Pulmonary artery endothelial cell (primary cell): ENCODE results near the gene MIOS. TPM values are rescaled to one million over a fixed set of nuclear protein-coding genes. Genes with fewer than 3 reads are reported as not detected.

Experiments
- DNase-seq: peaks from one replicate; pipeline ENCODE4 v3.0.0-alpha.2; 2011; ENCODE audit warnings: low read depth, low spot score
- total RNA-seq: library from RNA; depleted of rRNA; stranded (reverse); fragments of >200 nt; gene quantifications from 2 replicates; pipeline ENCODE4 v1.2.3, GENCODE V29; 2014

MIOS gene
- total RNA-seq, 1 donor from 2014 or later = 27.4 TPM

GRCh38 chr7:7583731-7584130, 17.0 kb downstream of the MIOS start:
- DNase-seq = no peak

GRCh38 chr7:7584653-7585052, 18.0 kb downstream of the MIOS start:
- no peak for DNase-seq

- no peak for DNase-seq
Observed at GRCh38 chr7:7585241-7585928, 18.7 kb downstream of the MIOS start.

DNA sequence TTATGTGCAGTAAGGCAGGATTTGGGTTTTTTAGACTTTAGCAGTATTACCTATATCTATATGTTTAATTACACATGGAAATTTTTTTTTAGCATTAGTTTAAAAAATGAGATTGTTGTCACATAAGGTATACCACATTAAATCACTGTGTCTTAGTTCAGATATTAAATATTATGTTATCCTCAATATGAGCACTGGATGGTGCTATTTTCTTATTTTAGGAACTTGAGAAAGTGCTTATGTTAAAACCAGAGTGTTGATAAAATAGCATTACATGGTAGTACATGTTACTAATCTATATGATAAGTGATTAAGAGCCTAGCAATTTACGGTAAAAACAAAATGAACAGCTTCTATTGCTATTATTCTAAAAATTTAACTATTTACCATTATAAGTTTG, 28.8 kb downstream of the MIOS start:
- DNase-seq = no peak

DNA sequence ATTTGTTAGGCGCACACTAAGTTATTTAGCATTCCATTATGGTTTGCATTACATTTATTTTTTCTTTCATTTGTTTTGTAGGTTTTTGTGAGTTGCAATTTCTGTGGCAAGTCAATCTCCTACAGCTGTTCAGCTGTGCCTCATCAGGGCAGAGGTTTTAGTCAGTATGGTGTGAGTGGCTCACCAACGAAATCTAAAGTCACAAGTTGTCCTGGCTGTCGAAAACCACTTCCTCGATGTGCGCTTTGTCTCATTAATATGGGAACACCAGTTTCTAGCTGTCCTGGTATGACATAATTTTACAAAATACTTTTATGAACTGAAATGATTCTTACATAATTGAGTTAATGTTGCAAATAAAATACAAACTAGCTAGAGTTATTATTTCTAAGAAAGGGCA, 29.5 kb downstream of the MIOS start:
- DNase-seq = no peak

DNA sequence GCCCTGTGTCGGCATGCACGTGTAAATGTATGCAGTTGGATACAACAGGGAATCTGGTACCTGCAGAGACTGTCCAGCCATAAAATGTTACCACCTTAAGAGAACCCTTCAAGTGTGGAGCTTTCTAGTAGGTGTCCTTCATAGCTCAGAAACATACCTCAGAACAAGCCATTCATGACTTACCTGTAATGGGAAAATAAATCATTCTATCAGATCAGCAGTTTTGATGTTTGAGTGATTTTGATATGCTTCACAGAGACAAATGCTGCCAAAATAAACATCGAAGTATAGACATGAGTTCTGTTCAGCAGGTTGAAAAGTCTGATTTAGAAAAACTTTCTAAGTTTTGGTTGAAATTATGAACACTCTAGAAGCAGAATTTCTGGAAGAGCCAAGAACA, 40.3 kb downstream of the MIOS start:
- DNase-seq = no peak

DNA sequence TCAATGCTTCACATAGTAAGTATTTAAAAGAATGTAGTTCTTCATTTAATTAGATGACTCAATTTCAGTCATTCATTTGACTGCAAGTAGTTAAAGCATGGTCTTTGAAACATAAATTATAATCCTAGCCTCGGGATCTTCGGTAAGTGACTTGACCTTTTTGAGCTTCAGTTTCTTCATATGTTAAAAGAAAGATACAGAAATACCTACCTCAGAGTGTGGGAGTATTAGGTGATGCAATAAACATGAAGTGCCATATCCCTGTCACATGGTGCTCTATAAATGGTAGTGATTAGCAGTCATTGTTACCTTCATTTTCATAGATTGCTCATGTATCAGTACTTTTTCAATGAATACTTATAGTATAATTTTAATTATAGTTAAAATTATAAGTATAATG, 42.6 kb downstream of the MIOS start:
- DNase-seq = no peak

DNA sequence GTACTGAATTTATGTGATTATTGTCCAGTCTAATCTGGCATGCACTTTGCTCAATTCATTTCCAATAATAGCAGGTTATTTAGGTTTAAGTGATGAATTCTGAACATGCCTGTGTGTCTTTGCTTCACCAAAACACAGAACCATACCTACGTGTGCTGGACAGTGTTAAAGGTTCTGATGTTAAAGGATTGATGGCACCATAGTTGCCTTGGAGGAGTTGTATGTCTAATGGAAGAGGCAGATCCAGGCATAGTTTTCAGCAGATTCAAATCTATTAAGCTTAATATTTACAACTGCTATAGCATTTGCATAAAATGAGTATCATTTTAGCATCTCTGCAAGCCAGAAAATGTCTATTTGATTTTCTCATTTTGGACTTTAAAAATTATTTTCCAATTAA, 45.8 kb downstream of the MIOS start:
- no peak for DNase-seq

DNA sequence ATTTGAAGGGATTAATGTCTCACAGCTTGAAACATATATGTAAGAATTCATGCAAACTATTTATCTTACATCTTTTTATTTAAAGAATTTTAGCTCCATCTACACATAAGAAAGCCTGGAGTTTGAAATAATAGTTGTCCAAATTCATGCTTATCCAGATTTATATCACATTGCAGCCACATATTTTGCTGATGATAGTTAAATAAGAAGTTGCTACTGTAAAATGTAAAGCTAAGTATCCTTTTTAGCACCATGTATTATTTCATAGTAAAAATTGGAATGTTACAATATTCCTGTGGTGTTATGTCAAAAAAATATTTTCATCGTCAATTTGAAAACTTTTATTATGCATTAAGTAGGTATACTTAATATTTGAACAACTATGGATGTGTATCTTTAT, 46.5 kb downstream of the MIOS start:
- DNase-seq = no peak

- DNase-seq = no peak
Observed at GRCh38 chr7:7614018-7614741, 47.5 kb downstream of the MIOS start.

GRCh38 chr7:7617550-7617949, 50.9 kb downstream of the MIOS start:
- DNase-seq = no peak

GRCh38 chr7:7618410-7618809, 51.7 kb downstream of the MIOS start:
- DNase-seq = no peak

DNA sequence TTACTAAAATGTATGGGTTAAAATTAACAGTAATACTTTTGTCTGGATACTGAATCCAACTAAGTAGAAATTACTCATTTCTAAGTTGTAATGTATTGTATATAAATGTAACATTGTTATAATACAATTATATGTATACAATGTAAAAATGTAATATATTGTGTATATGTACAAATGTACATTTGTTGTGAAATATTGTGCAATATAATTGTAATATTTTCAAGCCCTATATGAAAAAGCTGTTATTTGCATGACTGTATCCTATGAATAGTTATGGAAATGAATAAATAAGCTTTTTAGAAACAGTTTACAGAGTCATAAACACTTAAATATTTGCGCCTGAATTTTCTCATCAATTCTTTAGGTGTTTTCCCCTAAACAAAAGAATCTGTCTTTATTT, 53.6 kb downstream of the MIOS start:
- DNase-seq = no peak

DNA sequence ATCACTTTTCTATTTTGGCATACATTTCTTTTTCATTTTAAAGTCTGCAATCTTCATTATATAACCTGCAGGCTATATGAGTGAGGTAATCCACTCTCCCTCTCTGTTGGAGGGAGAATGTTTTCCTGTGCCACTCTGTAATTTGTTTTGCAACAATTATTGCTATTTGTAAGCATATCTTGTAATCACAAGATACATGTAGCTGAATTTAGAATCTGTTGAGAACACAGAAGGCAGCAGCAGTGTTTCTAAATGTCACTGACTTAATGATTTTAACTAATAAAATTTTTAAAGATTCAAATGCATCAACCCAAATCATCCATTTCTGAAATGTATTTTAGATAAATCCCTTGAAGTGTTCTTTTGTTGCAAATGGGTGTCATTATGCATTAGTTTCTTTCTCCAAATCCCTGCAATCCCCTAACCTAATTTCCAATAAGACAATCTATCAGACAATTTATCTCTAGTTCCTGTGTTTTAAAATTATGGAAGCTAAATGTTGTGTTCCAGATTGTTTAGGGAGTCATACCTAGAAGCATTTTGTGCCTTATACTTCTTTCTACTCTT, 54.0 kb downstream of the MIOS start:
- DNase-seq = no peak

DNA sequence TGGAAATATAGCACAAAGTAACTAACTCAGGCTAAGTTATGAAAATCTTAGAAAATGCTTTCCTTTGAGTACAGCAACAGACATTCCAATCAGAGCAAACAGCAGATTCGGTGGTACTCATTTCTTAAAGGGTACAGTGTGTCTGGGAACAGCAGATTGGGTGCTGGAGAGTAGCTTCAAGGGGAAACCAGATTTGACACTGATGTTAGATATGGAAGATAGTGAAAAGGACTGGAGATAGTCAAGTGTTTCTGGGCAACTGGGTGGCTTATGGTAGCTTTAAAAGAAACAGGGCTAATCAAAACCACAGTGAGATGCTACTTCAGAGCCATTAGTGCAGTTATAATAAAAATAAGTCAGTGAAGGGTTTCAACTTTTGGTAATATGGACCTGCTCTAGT, 61.8 kb downstream of the MIOS start:
- no peak for DNase-seq

GRCh38 chr7:7630626-7631329, 64.1 kb downstream of the MIOS start:
- DNase-seq = no peak

DNA sequence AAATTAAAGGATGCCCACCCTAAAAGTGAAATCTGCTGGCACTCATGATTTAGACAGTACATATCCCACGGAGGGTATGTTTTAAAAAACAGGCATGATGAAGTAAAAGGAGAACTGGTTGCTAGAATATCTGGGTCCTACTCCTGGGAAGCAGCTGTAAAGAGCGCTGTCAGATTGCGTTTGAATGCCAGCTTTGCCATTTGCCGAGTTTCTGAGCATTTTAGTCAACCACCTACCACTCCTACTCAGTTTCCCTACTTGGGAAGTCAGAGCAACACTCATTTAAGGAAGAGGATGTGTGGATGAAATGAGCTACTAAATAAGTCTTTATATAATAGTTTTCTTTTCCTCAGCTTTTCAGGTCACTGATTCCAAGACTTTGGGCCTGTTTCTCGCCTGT, 72.7 kb downstream of the MIOS start:
- no peak for DNase-seq

DNA sequence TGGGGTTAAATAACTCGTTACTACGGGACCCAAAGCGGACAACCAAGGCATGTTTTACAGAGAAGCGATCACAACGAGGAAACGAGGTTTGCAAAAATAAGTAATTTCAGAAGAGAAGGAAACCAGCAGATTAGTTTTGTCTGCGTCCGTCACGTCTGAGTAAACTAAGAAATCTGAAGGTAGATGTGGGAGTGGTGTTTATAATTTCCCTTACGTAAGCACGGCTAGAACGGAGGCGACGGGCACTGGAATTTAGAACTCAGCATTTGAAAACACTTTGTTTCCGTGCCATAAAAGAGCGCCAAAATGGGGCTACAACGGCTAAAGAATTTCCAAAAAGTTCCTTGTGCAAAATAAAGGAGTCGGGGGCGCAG, 73.2 kb downstream of the MIOS start:
- no peak for DNase-seq

- peak; percentile 95 for DNase-seq
Observed at GRCh38 chr7:7640221-7641128, 73.8 kb downstream of the MIOS start, which contains the start of gene UMAD1. UMAD1 (plus strand) TSS chr7:7640752; CDS start chr7:7673372, 32,620 bp downstream.

- DNase-seq = no peak
Observed at GRCh38 chr7:7641129-7641663, 74.5 kb downstream of the MIOS start.

DNA sequence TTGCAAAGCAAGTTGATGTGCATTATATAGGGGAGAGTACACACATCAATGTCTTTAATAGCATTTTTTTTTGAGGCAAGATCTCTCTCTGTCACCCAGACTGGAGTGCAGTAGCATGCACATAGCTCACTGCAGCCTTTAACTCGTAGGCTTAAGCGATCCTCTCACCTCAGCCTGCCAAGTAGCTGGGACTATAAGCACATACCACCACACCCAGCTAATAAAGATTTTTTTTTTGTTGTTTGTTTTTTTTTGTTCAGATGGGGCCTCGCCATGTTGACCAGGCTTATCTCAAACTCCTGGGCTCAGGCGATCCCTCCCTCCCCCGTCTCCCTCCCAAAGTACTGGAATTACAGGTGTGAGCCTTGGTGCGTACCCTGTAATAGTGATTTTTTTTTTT, 75.4 kb downstream of the MIOS start:
- DNase-seq = no peak
